Measurements from ENCODE around the gene GRIN2D.

GRIN2D gene

GRCh38 chr19:48398375-48399235 is 5.1 kb downstream of the GRIN2D start:
- no peak for DNase-seq

- no peak for DNase-seq
These were observed 6.7 kb downstream of the GRIN2D start for GRCh38 chr19:48400018-48400742.

- no peak for DNase-seq
These were observed 7.8 kb downstream of the GRIN2D start for GRCh38 chr19:48401287-48401686.

GRCh38 chr19:48403606-48404005 is 10.1 kb downstream of the GRIN2D start:
- DNase-seq: no peak

GRCh38 chr19:48405010-48405659 is 11.7 kb downstream of the GRIN2D start:
- DNase-seq: no peak

GRCh38 chr19:48405850-48406249 is 12.4 kb downstream of the GRIN2D start:
- DNase-seq: no peak

- DNase-seq: no peak
These were observed 20.6 kb downstream of the GRIN2D start for GRCh38 chr19:48413879-48414587.

- no peak for DNase-seq
These were observed 21.9 kb downstream of the GRIN2D start for GRCh38 chr19:48415395-48415794.

- DNase-seq: no peak
These were observed 22.3 kb downstream of the GRIN2D start for GRCh38 chr19:48415806-48416221.

- DNase-seq: no peak
These were observed 24.0 kb downstream of the GRIN2D start for GRCh38 chr19:48417421-48417820.

- no peak for DNase-seq
These were observed 25.0 kb downstream of the GRIN2D start for GRCh38 chr19:48418317-48419064.

GRCh38 chr19:48419158-48419920 is 25.9 kb downstream of the GRIN2D start:
- DNase-seq: no peak

GRCh38 chr19:48421548-48421947 is 28.1 kb downstream of the GRIN2D start:
- no peak for DNase-seq

GRCh38 chr19:48424694-48425219 is 31.3 kb downstream of the GRIN2D start:
- no peak for DNase-seq

- no peak for DNase-seq
These were observed 35.2 kb downstream of the GRIN2D start for GRCh38 chr19:48428670-48429069.

GRCh38 chr19:48433337-48433736 is 39.9 kb downstream of the GRIN2D start:
- DNase-seq: no peak

- DNase-seq: no peak
These were observed 43.1 kb downstream of the GRIN2D start for GRCh38 chr19:48436586-48436985.

GRCh38 chr19:48441360-48442050 is 48.0 kb downstream of the GRIN2D start:
- DNase-seq: no peak

GRCh38 chr19:48442116-48443035 is 48.9 kb downstream of the GRIN2D start:
- no peak for DNase-seq

Data from NCI-H2081 treated with DMSO at 0.1 percent for 48 hours (cell line).